ENCODE measurements around the gene YIF1A. TPM values are rescaled to one million over a fixed set of nuclear protein-coding genes. Genes with fewer than 3 reads are reported as not detected.

Gene YIF1A
- total and polyA plus RNA-seq, 8 donors: 11.6 to 122 (median 60.9) TPM

- Histone ChIP-seq H3K4me1 (peaks cover 26 to 42% (median 32%) of the 10 kb centered on the region in 4 donors), H3K27ac (peak overlapping the region in 2 of 5 donors; percentile 23 to 24), H3K4me3 (no peak overlapping the region), H3K27me3 (no peaks in the 10 kb centered on the region), H3K36me3 (peaks cover 3 to 29% (median 27%) of the 10 kb centered on the region in 4 donors), H3K9me3 (no peaks in the 10 kb centered on the region)
- WGBS, 5 donors: 84 to 96% (median 89%) methylated on average over 3 of the region's 3 CpGs
- intact Hi-C loops (cut with DNase I; ENCODE audit: low total_unique reads): no loop called here
- TF ChIP-seq POLR2AphosphoS5 (IDR thresholded peaks at IDR 0.05) (no peak), EP300 (IDR thresholded peaks at IDR 0.05) (no peak), POLR2A (IDR thresholded peaks at IDR 0.05) (no peak), CTCF (IDR thresholded peaks at IDR 0.05) (no peak)
- DNase-seq: no peak
Measured at GRCh38 chr11:66329165-66329673, 40.3 kb upstream of the YIF1A start.

GRCh38 chr11:66328302-66329144 is 39.6 kb upstream of the YIF1A start:
- Histone ChIP-seq H3K36me3 (peaks cover 3 to 22% (median 22%) of the 10 kb centered on the region in 4 donors), H3K4me3 (peak overlapping the region in 2 of 4 donors; percentile 2 to 13), H3K27me3 (no peaks in the 10 kb centered on the region), H3K9me3 (no peaks in the 10 kb centered on the region), H3K4me1 (peaks cover 26 to 36% (median 31%) of the 10 kb centered on the region in 4 donors), H3K27ac (peak overlapping the region in 3 of 5 donors; percentile 23 to 73 (median 46))
- DNase-seq: peak; percentile 80 to 93
- WGBS, 5 donors: 8 to 13% (median 11%) methylated on average over 18 to 19 of the region's 19 CpGs
- TF ChIP-seq CTCF (IDR thresholded peaks at IDR 0.05) (peak in 6 of 7 experiments; percentile 41 to 97 (median 96)), POLR2A (IDR thresholded peaks at IDR 0.05) (no peak), POLR2AphosphoS5 (IDR thresholded peaks at IDR 0.05) (peak in 2 of 3 donors; percentile 67 to 78)
- intact Hi-C loops (cut with DNase I; ENCODE audit: low total_unique reads): no loop called here

DNA sequence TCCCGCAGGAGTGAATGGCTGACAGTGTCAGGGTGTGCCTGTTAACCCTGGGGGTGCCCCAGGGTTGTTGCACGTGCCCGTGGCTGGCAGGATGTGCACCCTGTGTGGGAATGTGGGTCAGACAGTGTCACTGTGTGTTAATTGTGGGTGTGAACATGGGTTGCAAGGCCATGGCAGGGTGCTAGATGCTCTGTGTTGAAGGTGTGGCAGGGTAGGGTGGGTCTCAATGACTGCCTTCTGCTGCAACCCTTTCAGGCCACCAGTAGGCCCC is 39.0 kb upstream of the YIF1A start:
- TF ChIP-seq EP300 (IDR thresholded peaks at IDR 0.05): no peak
- TF ChIP-seq POLR2AphosphoS5 (IDR thresholded peaks at IDR 0.05): no peak
- no peak for TF ChIP-seq CTCF (IDR thresholded peaks at IDR 0.05)
- no peak for TF ChIP-seq POLR2A (IDR thresholded peaks at IDR 0.05)
- H3K27ac ChIP-seq: peak overlapping the region in 3 of 5 donors; percentile 46 to 73 (median 73)
- 48 to 72% (median 58%) methylated on average over 3 of the region's 3 CpGs for WGBS, 5 donors
- H3K4me3 ChIP-seq: no peak overlapping the region
- DNase-seq: no peak
- intact Hi-C loops (cut with DNase I; ENCODE audit: low total_unique reads): no loop called here
- no peaks in the 10 kb centered on the region for H3K27me3 ChIP-seq
- peaks cover 3 to 17% (median 16%) of the 10 kb centered on the region in 4 donors for H3K36me3 ChIP-seq
- H3K9me3 ChIP-seq: no peaks in the 10 kb centered on the region
- H3K4me1 ChIP-seq: peaks cover 26 to 36% (median 31%) of the 10 kb centered on the region in 4 donors

DNA sequence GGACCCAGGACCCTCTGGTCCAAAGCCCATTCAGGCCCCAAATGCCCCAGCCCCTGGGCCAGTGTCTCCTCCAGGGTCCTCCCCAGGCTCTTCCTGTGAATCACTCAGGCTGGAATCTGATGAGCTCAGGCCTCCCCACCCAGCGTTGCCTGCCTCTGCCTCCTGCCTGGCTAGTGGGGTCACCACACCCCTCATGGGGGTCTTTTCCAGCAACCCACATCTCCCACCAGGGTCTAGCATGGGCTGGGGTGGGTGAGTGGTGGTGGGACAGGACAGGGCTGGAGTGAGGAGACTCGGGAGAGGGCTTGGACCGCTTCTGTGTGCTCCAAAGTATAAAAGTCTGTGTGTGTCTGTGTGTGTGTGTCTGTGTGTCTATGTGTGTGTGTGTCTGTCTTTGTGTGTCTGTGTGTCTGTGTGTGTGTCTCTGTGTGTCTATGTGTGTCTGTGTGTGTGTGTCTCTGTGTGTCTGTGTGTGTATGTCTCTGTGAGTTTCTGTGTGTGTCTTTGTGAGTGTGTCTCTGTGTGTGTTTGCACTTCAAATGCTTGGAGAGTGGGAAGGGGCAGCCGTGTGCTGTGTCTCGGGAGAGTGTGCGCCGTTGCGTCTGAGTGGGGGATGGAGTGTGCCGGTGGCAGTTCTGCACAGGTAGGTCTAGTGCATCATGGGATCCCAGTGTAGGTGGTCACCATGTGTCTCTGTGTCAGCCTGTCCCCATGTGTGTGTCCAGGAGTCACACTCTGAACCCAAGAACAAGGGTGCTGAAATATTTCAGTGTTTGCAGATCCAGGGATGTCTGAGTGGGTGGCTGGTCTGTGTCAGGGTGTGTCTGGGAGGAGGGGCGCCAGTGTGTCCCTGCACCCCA is 38.5 kb upstream of the YIF1A start:
- intact Hi-C loops (cut with DNase I; ENCODE audit: low total_unique reads): no loop called here
- WGBS, 5 donors: 81 to 88% (median 84%) methylated on average over 10 of the region's 10 CpGs
- peaks cover 3 to 11% (median 10%) of the 10 kb centered on the region in 4 donors for H3K36me3 ChIP-seq
- no peaks in the 10 kb centered on the region for H3K9me3 ChIP-seq
- peaks cover 26 to 36% (median 31%) of the 10 kb centered on the region in 4 donors for H3K4me1 ChIP-seq
- H3K4me3 ChIP-seq: no peak overlapping the region
- no peaks in the 10 kb centered on the region for H3K27me3 ChIP-seq
- no peak for TF ChIP-seq POLR2A (IDR thresholded peaks at IDR 0.05)
- no peak for TF ChIP-seq POLR2AphosphoS5 (IDR thresholded peaks at IDR 0.05)
- TF ChIP-seq EP300 (IDR thresholded peaks at IDR 0.05): no peak
- TF ChIP-seq CTCF (IDR thresholded peaks at IDR 0.05): no peak
- peak in 1 of 2 donors; percentile 49 for DNase-seq
- H3K27ac ChIP-seq: peak overlapping the region in 4 of 5 donors; percentile 44 to 73 (median 72)

All from stomach (tissue), 9 donors.